ENCODE data around the gene TUBD1.
A peak's percentile ranks its signal among the peaks of the same experiment; 100 is the strongest.
"Not testable (repeated sequence)": the region's sequence is repeated elsewhere in the genome, so short reads cannot be mapped to it uniquely, and the experiment has no call there.

TUBD1 gene

DNA sequence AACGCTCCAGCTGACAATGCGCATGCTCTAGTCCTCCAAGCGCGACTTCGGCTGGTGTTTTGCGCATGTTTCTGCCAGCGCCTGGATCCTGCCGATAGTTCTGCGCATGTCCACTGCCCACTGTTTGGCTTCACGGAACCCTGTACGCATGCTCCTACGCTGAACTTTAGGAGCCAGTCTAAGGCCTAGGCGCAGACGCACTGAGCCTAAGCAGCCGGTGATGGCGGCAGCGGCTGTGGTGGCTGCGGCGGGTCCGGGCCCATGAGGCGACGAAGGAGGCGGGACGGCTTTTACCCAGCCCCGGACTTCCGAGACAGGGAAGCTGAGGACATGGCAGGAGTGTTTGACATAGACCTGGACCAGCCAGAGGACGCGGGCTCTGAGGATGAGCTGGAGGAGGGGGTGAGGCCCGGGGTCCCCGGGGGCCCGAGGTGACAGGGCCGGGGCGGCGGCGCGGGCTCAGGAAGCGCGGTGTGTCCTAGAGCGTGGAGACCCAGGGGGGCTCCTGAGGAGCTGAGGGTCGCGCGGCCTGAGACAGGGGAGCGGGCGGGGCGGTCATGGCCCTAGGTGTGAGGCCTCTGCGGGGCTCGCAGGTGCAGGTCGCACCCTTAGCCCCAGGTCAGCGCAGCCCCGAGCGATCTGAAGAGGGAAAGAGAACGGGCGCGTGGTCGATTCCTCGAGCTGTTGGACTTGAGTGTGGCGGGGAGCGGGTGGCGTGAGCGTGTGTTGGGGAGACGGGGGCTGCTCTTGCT lies at the start of gene TUBD1, which contains the start of gene RPS6KB1:
Gene TUBD1, minus strand, starts transcription at position 20 of the 752 bp plus-strand sequence. CDS start 1,941 bp downstream, outside the sequence.
Gene RPS6KB1, plus strand, starts transcription at position 198 of the 752 bp plus-strand sequence. Its CDS starts 64 bp downstream, at position 262.
- DNase-seq = peak; percentile 96

DNA sequence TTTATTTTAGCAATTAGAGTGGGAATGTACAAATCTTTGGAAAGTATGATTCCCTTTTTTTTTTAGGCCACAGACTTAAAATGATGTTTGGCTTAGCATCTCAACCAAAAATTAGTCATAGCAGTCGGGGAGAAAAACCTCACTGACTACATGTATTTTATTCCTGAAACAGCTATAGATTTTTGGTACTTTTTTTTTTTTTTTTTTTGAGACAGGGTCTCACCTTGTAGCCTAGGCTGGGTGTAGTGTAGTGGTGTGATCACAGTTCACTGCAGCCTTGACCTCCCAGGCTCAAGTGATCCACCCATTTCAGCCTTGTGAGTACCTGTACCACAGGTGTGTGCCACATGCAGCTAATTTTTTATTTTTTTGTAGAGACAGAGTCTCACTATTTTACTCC lies 48.4 kb upstream of the TUBD1 start:
- DNase-seq = no peak

- DNase-seq = peak; percentile 17
Measured at GRCh38 chr17:59940697-59941096, 48.0 kb upstream of the TUBD1 start.

DNA sequence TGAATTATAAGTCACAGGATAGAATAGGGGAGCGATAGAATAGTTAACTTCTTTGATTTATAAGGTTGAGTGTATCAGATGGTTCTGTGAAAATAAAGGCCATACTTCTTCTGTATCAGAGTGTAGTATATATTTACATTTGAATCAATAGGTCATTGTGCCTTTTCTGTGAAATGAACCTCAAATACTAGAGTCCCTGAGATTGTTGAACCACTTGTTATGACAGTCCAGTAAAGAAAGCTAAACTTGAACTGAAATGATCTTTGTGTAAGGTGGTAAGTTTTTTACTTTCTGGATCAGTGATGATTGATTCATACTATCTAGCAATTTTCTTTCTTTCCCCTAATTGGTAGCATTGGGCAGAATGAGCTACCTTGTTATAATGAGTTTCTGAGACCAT lies 40.6 kb upstream of the TUBD1 start:
- not testable (repeated sequence) for DNase-seq

GRCh38 chr17:59930768-59931167 lies 38.0 kb upstream of the TUBD1 start:
- DNase-seq = not testable (repeated sequence)

DNA sequence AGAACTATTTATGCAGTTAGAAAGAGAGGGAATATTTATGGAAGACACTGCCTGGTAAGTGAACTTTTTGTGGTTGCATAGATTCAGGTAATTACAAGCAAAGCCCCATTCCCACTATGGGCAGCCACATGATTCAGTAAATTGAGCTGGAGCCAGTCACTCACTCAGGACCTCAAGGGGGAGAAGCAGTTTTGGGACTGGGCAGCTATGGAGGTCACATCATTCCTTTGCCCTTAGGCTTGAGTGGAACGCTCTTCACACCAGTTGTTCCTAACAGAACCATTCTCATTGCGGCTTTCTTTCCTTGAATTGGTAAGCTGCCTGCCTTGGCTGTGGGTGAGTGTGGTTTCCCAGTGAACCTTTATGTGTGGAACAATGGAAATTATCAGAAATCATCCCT lies 37.4 kb upstream of the TUBD1 start:
- DNase-seq = not testable (repeated sequence)

- not testable (repeated sequence) for DNase-seq
Measured at GRCh38 chr17:59920637-59921036, 27.9 kb upstream of the TUBD1 start.

GRCh38 chr17:59916446-59916845 lies 23.7 kb upstream of the TUBD1 start:
- DNase-seq = no peak

- no peak for DNase-seq
Measured at GRCh38 chr17:59914274-59914854, 21.6 kb upstream of the TUBD1 start.

DNA sequence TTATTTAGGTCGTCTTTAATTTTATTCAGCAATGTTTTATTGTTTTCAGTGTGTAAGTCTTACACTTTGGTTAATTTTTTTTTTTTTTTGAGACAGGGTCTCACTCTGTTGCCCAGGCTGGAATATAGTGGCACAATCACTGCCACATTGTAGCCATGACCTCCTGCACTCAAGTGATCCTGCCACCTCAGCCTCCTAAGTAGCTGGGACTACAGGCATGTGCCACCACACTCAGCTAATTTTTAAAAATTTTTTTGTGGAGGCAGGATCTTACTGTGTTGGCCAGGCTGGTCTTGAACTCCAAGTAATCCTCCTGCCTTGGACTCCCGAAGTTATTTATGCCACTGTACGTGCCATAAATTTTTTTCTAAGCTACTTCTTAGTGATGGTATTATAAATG lies 14.7 kb upstream of the TUBD1 start:
- no peak for DNase-seq

- DNase-seq = no peak
Measured at GRCh38 chr17:59903455-59903854, 10.7 kb upstream of the TUBD1 start.

GRCh38 chr17:59901604-59902003 lies 8.9 kb upstream of the TUBD1 start:
- DNase-seq = no peak

DNA sequence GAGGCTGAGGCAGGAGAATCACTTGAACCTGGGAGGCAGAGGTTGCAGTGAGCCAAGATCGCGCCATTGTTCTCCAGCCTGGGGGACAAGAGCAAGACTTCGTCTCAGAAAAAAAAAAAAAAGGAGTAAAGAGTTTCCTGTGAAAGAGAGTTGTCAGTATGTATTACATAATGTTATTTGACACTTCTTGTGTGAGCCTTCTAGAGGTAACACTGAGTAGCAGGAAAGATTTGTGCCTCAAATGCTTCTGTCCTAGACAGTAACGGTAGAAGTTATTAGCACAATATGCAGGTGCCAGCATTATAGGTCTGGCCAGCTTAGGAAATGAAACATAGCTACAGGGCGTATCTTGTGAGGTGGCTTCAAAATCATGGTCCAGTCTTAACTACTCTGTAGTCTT lies 6.4 kb upstream of the TUBD1 start:
- no peak for DNase-seq

DNA sequence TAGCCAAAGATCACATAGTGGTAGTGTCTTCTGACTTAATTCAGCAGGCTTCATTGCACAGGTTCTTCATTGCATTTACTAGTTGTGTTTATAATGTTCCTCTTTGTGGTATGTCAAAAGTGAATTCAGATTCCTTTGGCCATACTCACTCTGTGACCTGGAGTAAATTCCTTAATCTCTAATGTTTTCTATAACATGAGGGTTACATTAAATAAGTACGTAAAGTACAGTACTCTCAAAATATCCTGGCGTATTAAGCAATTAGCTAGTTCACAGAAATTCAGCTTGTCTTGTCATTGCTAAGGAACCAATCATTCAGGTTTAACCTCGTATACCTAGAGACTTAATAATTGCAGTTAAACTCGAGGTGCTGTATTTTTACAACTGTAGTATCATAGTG lies 4.3 kb upstream of the TUBD1 start:
- DNase-seq = no peak

GRCh38 chr17:59893676-59894100 lies 945 bp upstream of the TUBD1 start:
- no peak for DNase-seq

- no peak for DNase-seq
Measured at GRCh38 chr17:59892251-59892923, 356 bp downstream of the TUBD1 start.

DNA sequence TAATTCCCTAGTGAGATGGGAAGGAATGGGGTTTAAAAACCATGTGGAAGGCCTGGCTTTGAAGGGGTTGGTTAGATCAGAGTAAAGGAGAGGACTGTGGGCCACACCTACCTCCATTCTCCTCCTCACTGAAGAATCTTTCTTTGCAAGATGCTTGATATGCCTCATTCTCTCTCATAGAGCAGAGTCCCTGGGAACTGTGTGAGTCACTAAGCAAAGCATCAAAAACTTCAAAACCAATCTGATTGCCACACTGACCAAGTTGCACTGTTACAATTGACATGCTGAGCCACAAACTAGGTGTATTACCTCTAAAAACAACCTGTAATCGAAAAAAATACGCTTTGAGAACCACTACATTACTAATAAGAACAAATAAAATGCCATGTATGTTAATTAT lies 2.0 kb downstream of the TUBD1 start:
- DNase-seq = no peak

DNA sequence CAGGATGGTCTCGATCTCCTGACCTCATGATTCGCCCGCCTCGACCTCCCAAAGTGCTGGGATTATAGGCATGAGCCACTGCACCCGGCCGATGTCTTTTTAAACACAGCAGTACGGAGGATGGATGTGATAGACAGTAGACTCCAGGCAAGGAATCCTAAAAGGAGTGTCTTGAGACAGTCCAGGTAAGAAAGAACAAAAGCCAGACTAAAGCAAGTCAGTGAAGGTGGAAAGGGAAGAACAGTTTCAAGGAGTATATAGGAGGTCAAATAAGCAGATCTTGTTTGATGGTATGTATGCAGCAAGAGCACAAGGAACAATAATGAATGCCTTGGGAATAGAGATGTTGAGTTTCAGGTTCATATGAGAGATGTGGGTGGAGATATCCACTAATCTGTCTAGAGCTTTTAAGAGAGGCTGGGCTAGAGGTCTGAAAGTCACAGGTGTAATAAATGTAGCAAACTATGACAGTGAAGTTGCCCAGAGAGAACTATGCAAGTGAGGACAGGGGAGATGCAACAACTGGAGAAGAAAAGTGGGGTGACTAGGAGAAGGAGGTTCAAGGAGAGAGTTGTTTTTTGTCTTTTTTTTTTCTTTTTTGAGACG lies 4.5 kb downstream of the TUBD1 start:
- DNase-seq = no peak

DNA sequence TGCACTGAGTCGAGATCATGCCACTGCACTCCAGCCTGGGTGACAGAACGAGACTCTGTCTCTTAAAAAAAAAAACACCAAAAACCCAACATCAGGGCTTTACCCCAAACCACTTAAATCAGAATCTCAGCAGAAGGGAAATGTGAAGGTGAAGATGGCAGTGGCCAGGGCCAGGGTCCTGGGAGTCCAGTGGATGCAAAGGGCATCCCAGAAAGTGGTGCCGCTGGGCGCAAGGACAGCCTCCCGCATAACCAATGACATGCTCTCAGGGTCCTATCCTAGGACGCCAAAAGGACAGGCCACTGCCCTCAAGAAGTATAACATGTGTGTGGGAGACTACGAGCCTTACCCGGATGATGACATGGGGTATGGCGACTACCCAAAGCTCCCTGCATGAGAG lies 7.9 kb downstream of the TUBD1 start:
- DNase-seq = no peak

DNA sequence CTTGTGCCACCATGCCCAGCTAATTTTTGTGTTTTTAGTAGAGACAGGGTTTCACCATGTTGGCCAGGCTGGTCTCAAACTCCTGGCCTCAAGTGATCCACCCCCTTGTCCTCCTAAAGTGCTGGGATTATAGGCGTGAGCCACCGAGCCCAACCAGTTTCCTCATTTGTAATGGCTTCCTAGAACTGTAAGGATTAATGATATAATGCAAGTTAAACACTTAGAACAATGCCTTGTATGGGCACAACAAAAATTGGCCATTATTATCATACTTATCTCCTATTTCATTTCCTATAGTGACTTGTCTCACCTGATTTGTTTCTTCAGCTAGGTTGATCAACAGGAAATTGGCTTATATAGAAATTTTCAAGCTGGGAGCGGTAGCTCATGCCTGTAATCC lies 14.1 kb downstream of the TUBD1 start:
- DNase-seq = no peak

DNA sequence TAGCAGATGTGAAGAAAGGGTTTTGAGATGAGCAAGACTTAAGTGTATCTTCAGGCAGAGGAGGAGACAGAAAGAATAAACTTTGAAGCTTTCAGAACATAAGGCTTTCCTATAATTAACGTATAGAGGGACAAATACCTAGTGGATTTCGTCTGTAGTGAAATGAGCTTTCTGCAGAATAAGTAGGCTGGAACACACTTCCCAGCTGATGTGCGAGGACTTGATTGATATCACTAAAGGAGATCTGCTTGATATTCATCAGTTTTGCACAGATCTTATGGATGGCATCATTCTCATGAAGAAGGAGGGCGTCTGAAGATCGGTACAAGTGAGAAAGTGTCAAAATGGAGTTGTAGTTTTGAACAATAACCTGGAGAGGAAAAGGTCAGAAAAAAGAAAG lies 14.8 kb downstream of the TUBD1 start:
- DNase-seq = no peak

GRCh38 chr17:59876107-59876506 lies 16.6 kb downstream of the TUBD1 start:
- no peak for DNase-seq

GRCh38 chr17:59874376-59874775 lies 18.4 kb downstream of the TUBD1 start:
- no peak for DNase-seq

DNA sequence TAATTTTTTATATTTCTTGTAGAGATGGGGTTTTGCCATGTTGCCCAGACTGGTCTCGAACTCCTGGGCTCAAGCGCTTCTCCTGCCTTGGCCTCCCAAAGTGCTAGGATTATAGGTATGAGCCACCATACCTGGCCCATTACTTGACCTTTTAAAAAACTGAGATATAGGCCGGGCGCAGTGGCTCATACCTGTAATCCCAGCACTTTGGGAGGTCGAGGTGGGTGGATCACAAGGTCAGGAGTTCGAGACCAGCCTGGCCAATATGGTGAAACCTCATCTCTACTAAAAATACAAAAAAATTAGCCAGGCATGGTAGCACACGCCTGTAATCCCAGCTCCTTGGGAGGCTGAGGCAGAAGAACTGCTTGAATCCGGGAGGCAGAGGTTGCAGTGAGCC lies 19.3 kb downstream of the TUBD1 start:
- DNase-seq = not testable (repeated sequence)
